Endothelial cell of umbilical vein (primary cell): Measurements from ENCODE around the gene NR5A1. TPM values are rescaled to one million over a fixed set of nuclear protein-coding genes. Genes with fewer than 3 reads are reported as not detected.

Experiments
- BruUV-seq: library from RNA; stranded (reverse); fragments of 400-500 nt; replicated peaks from 2 replicates; lab custom pipeline; 2021; lab: Mats Ljungman, UMichigan
- CTCF ChIA-PET: fragments of 300-600, 350-600 bp; sonication (Branson Sonifier 250); formaldehyde crosslinking; loops from one replicate; lab custom pipeline; 2021; ENCODE audit warnings: antibody characterized with exemption, inconsistent platforms; lab: Charles Lee
- POLR2A ChIA-PET: fragments of 300-600, 350-600 bp; sonication (Branson Sonifier 250); formaldehyde crosslinking; loops from one replicate; lab custom pipeline; 2021; ENCODE audit warnings: antibody characterized with exemption, inconsistent platforms; lab: Charles Lee
- DNase-seq: peaks from one replicate; pipeline ENCODE4 v3.0.0-alpha.2; 2011; ENCODE audit warnings: low read depth, low spot score
- FAIRE-seq: peaks from 2 replicates; lab custom pipeline; 2011; peaks lifted over from hg19 to GRCh38; lab: Jason Lieb, UNC
- H2AFZ ChIP-seq: 2 replicates; pipeline ENCODE4 v1.6.0; 2012; ENCODE audit warnings: low read depth, low read length, control low read depth, inconsistent platforms
- H3K27ac ChIP-seq: 2 replicates; pipeline ENCODE4 v1.5.1; 2011; ENCODE audit warnings: low read depth, mild to moderate bottlenecking, control low read depth, low read length, moderate library complexity; ENCODE audit not compliant: insufficient read depth
- H3K27me3 ChIP-seq, 2 experiments: 2 replicates each; pipeline versions ENCODE4 v1.6.0 to v1.6.1; 2011; ENCODE audit warnings: low read length in 2 of 2, mixed read lengths in 1 of 2; ENCODE audit not compliant: control insufficient read depth in 2 of 2, insufficient read depth in 2 of 2
- H3K36me3 ChIP-seq, 2 experiments: 2 replicates in 1 of 2; 3 replicates in 1 of 2; pipeline ENCODE4 v1.5.1; 2011; ENCODE audit warnings: low read length in 2 of 2, mild to moderate bottlenecking in 1 of 2, moderate library complexity in 1 of 2; ENCODE audit not compliant: control insufficient read depth in 2 of 2, insufficient read depth in 2 of 2; ENCODE audit errors: extremely low read depth in 1 of 2
- H3K4me1 ChIP-seq: 3 replicates; pipeline ENCODE4 v1.5.1; 2011; ENCODE audit warnings: mild to moderate bottlenecking, low read length; ENCODE audit not compliant: control insufficient read depth, insufficient read depth; ENCODE audit errors: extremely low read depth
- H3K4me2 ChIP-seq: 2 replicates; pipeline ENCODE4 v1.6.1; 2011; ENCODE audit warnings: low read length, control low read depth, mixed read lengths; ENCODE audit not compliant: insufficient read depth
- H3K4me3 ChIP-seq, 3 experiments: fragments of 200-600 bp in 1 of 3; sonication (generic), shearing (Covaris generic) in 1 of 3; replicated peaks in 1 of 3; 2 replicates each; pipeline ENCODE4 v1.5.1; 2011 to 2016; ENCODE audit warnings: control low read depth in 3 of 3, low read length in 3 of 3, mild to moderate bottlenecking in 2 of 3, inconsistent platforms in 1 of 3, low read depth in 1 of 3, moderate library complexity in 1 of 3; ENCODE audit not compliant: insufficient read depth in 1 of 3
- H3K79me2 ChIP-seq: 2 replicates; pipeline ENCODE4 v1.6.0; 2012; ENCODE audit warnings: low read length, inconsistent platforms; ENCODE audit not compliant: control insufficient read depth, insufficient read depth
- H3K9ac ChIP-seq: replicated peaks from 2 replicates; pipeline ENCODE3; 2011; ENCODE audit warnings: low read length, control low read depth; ENCODE audit not compliant: insufficient read depth; ENCODE audit errors: extremely low read depth
- H3K9me1 ChIP-seq: replicated peaks from 3 replicates; pipeline ENCODE4 v1.6.0; 2011; ENCODE audit warnings: mild to moderate bottlenecking, low read length; ENCODE audit not compliant: control insufficient read depth, insufficient read depth; ENCODE audit errors: extremely low read depth
- H3K9me3 ChIP-seq: replicated peaks from 2 replicates; pipeline ENCODE4 v1.5.1; 2012; ENCODE audit warnings: low read length, inconsistent platforms; ENCODE audit not compliant: control insufficient read depth, insufficient read depth
- H4K20me1 ChIP-seq: replicated peaks from 2 replicates; pipeline ENCODE3; 2011; ENCODE audit warnings: mild to moderate bottlenecking, low read length; ENCODE audit not compliant: control insufficient read depth, insufficient read depth; ENCODE audit errors: extremely low read depth
- EZH2 ChIP-seq: IDR thresholded peaks from 2 replicates; pipeline ENCODE4 v1.6.1; 2012; ENCODE audit warnings: borderline replicate concordance, low read depth, mild to moderate bottlenecking, moderate library complexity, low read length, inconsistent platforms; ENCODE audit not compliant: severe bottlenecking
- FOS ChIP-seq: IDR thresholded peaks from 2 replicates; pipeline ENCODE4 v1.6.1; 2011; ENCODE audit warnings: mild to moderate bottlenecking, low read length, moderate library complexity, borderline replicate concordance; ENCODE audit not compliant: insufficient read depth
- GATA2 ChIP-seq: IDR thresholded peaks from 2 replicates; pipeline ENCODE4 v1.7.0; 2011; ENCODE audit warnings: low read depth, mild to moderate bottlenecking, moderate library complexity, mixed read lengths, low read length; ENCODE audit not compliant: insufficient read length, insufficient read depth
- JUN ChIP-seq: IDR thresholded peaks from 2 replicates; pipeline ENCODE4 v1.6.1; 2011; ENCODE audit warnings: borderline replicate concordance, low read depth; ENCODE audit not compliant: insufficient read length, insufficient read depth
- MYC ChIP-seq: IDR thresholded peaks from one replicate; pipeline ENCODE4 v1.6.1; 2011; ENCODE audit warnings: mild to moderate bottlenecking, low read depth, low read length
- POLR2A ChIP-seq: IDR thresholded peaks from 2 replicates; pipeline ENCODE4 v1.6.1; 2012; ENCODE audit warnings: low read depth, mild to moderate bottlenecking, control low read depth, low read length
- POLR2AphosphoS5 ChIP-seq: IDR thresholded peaks from 2 replicates; pipeline ENCODE4 v1.6.1; 2012; ENCODE audit warnings: low read depth, mild to moderate bottlenecking, control low read depth, low read length, moderate library complexity; ENCODE audit not compliant: insufficient read depth
- dilution Hi-C: fragments of 300-500 bp; cut with MboI; formaldehyde crosslinking; loops from one replicate; pipeline ENCODE4 v1.15.0; 2019; ENCODE audit warnings: low sequenced_read_pairs; ENCODE audit not compliant: extremely low pct_ligation_motif_present
- intact Hi-C: fragments of 100-400 bp; cut with micrococcal nuclease; formaldehyde crosslinking; loops from one replicate; pipeline ENCODE4 v1.10.0; 2022
- polyA plus RNA-seq, 4 experiments: library from polyadenylated mRNA; depleted of rRNA in 3 of 4; stranded (reverse) in 3 of 4; unstranded in 1 of 4; fragments of >200 nt; gene quantifications; 2 replicates each; pipeline versions ENCODE4 v1.2.1 to v1.2.3, GENCODE V29; 2011 to 2012; ENCODE audit warnings: missing spikeins in 1 of 4
- total RNA-seq: library from RNA; stranded (reverse); gene quantifications from 2 replicates; pipeline ENCODE4 v1.2.3, GENCODE V29; 2021
- TF ChIP-seq, protein P1 (sequence below), 2 donors: IDR thresholded peaks; 1 replicate in 1 of 2; 2 replicates in 1 of 2; pipeline ENCODE4 v1.5.1; 2011; ENCODE audit warnings: low read length in 2 of 2, mild to moderate bottlenecking in 2 of 2, moderate library complexity in 2 of 2, control low read depth in 1 of 2, inconsistent platforms in 1 of 2, low read depth in 1 of 2; ENCODE audit not compliant: insufficient read depth in 1 of 2; ENCODE audit errors: extremely low read depth in 1 of 2
- TF ChIP-seq, protein P2 (sequence below): IDR thresholded peaks from 2 replicates; pipeline ENCODE4 v1.6.1; 2011; ENCODE audit not compliant: insufficient read depth, insufficient read length

NR5A1 gene
- total and polyA plus RNA-seq, 2 donors (not counting 3 experiments of a cell fraction or from before 2014, with no cell fraction given) = not detected

DNA sequence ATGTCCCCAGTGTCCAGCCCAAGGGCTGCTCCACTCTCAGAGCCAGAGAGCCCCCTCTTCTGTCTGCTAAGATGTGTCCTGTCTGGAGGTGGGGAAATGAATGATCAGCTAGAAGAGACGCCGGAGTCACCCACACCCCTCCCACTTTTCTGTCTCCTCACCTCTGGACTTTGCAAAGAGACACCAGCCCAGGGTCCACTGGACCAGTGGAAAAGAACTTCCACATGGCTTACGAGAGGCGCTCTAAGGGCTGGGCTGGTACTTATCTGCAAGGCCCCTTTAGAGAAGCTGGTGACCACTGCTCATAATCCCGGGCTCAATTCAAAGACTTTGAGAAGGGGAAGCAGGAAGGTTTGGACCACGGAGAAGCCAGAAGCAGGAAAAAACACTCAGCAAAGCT, 9.2 kb downstream of the NR5A1 start:
- dilution Hi-C loops (no loop called here), intact Hi-C loops (no loop called here)
- no peak overlapping the region for H2AFZ ChIP-seq
- CTCF ChIA-PET = interaction anchor here (1.2 to 2.7 kb wide), 2 partner anchors 9 to 14 kb away, joined by 3 to 8 read pairs; no protein-coding TSS in a partner anchor
- peaks cover 19 to 20% of the 10 kb centered on the region in 2 experiments for H3K27me3 ChIP-seq
- no TSS peak for BruUV-seq
- no peak overlapping the region for H3K27ac ChIP-seq
- TF ChIP-seq MYC (no peak), POLR2AphosphoS5 (no peak), FOS (no peak), EZH2 (no peak), JUN (no peak), POLR2A (no peak), GATA2 (no peak)
- TF ChIP-seq, protein P1, sequence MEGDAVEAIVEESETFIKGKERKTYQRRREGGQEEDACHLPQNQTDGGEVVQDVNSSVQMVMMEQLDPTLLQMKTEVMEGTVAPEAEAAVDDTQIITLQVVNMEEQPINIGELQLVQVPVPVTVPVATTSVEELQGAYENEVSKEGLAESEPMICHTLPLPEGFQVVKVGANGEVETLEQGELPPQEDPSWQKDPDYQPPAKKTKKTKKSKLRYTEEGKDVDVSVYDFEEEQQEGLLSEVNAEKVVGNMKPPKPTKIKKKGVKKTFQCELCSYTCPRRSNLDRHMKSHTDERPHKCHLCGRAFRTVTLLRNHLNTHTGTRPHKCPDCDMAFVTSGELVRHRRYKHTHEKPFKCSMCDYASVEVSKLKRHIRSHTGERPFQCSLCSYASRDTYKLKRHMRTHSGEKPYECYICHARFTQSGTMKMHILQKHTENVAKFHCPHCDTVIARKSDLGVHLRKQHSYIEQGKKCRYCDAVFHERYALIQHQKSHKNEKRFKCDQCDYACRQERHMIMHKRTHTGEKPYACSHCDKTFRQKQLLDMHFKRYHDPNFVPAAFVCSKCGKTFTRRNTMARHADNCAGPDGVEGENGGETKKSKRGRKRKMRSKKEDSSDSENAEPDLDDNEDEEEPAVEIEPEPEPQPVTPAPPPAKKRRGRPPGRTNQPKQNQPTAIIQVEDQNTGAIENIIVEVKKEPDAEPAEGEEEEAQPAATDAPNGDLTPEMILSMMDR (IDR thresholded peaks at IDR 0.05; ENCODE audit: extremely low read depth in 1 of 2, insufficient read depth in 1 of 2, low read depth in 1 of 2, low read length in 2 of 2) = no peak
- TF ChIP-seq, protein P2, sequence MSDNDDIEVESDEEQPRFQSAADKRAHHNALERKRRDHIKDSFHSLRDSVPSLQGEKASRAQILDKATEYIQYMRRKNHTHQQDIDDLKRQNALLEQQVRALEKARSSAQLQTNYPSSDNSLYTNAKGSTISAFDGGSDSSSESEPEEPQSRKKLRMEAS = no peak
- no peak overlapping the region for H3K9ac ChIP-seq
- H4K20me1 ChIP-seq = no peaks in the 10 kb centered on the region
- H3K4me2 ChIP-seq = no peak overlapping the region
- FAIRE-seq (no peak), DNase-seq (no peak)
- H3K4me1 ChIP-seq = no peaks in the 10 kb centered on the region
- no peak overlapping the region for H3K4me3 ChIP-seq
- H3K9me3 ChIP-seq = no peaks in the 10 kb centered on the region
- no peaks in the 10 kb centered on the region for H3K9me1 ChIP-seq
- H3K36me3 ChIP-seq = no peaks in the 10 kb centered on the region
- POLR2A ChIA-PET = no interaction called here
- no peaks in the 10 kb centered on the region for H3K79me2 ChIP-seq
